HTR-8/SVneo (cell line): ENCODE results near the gene CD70.
A peak's percentile ranks its signal among the peaks of the same experiment; 100 is the strongest.
"Not testable (repeated sequence)": the region's sequence is repeated elsewhere in the genome, so short reads cannot be mapped to it uniquely, and the experiment has no call there.

ENCODE experiments used
- DNase-seq: peaks from one replicate; pipeline ENCODE4 v3.0.0; 2011; ENCODE audit warnings: low spot score, mixed read lengths; ENCODE audit not compliant: insufficient read length
- FAIRE-seq: peaks from 2 replicates; lab custom pipeline; 2011; peaks lifted over from hg19 to GRCh38; lab: Jason Lieb, UNC

Gene CD70

GRCh38 chr19:6573350-6573749 is 17.6 kb downstream of the CD70 start:
- DNase-seq (no peak), FAIRE-seq (no peak)

GRCh38 chr19:6572217-6572616 is 18.7 kb downstream of the CD70 start:
- no peak for DNase-seq
- no peak for FAIRE-seq

GRCh38 chr19:6571167-6571566 is 19.8 kb downstream of the CD70 start:
- FAIRE-seq (no peak), DNase-seq (no peak)

GRCh38 chr19:6570764-6571163 is 20.2 kb downstream of the CD70 start:
- FAIRE-seq (no peak), DNase-seq (no peak)

GRCh38 chr19:6568816-6569215 is 22.1 kb downstream of the CD70 start:
- DNase-seq (no peak), FAIRE-seq (no peak)

- DNase-seq (no peak), FAIRE-seq (peak; percentile 26)
Observed at GRCh38 chr19:6568010-6568526, 22.9 kb downstream of the CD70 start.

GRCh38 chr19:6566727-6567126 is 24.2 kb downstream of the CD70 start:
- DNase-seq, FAIRE-seq: not testable (repeated sequence)

GRCh38 chr19:6564393-6564792 is 26.6 kb downstream of the CD70 start:
- FAIRE-seq (peak; percentile 23), DNase-seq (no peak)

GRCh38 chr19:6562437-6562836 is 28.5 kb downstream of the CD70 start:
- not testable (repeated sequence) for DNase-seq, FAIRE-seq

GRCh38 chr19:6556480-6557195 is 34.3 kb downstream of the CD70 start:
- DNase-seq (no peak), FAIRE-seq (no peak)

GRCh38 chr19:6556043-6556449 is 34.9 kb downstream of the CD70 start:
- DNase-seq: no peak
- no peak for FAIRE-seq

GRCh38 chr19:6551607-6552450 is 39.1 kb downstream of the CD70 start:
- DNase-seq: no peak
- peak; percentile 9 for FAIRE-seq

GRCh38 chr19:6551091-6551490 is 39.9 kb downstream of the CD70 start:
- DNase-seq: no peak
- no peak for FAIRE-seq

GRCh38 chr19:6550679-6551078 is 40.3 kb downstream of the CD70 start:
- FAIRE-seq, DNase-seq: not testable (repeated sequence)

- DNase-seq: no peak
- no peak for FAIRE-seq
Observed at GRCh38 chr19:6543866-6544347, 47.0 kb downstream of the CD70 start.

- no peak for FAIRE-seq
- DNase-seq: no peak
Observed at GRCh38 chr19:6540918-6541689, 49.8 kb downstream of the CD70 start.

GRCh38 chr19:6539514-6539913 is 51.4 kb downstream of the CD70 start:
- FAIRE-seq: no peak
- no peak for DNase-seq
